CD8-positive, alpha-beta memory T cell (primary cell): ENCODE results near the gene IFFO2. TPM values are rescaled to one million over a fixed set of nuclear protein-coding genes. Genes with fewer than 3 reads are reported as not detected.

Experiments used
- CTCF ChIA-PET: fragments of 350-600 bp; sonication (Branson Sonifier 250); formaldehyde crosslinking; loops from one replicate; lab custom pipeline; 2021; ENCODE audit warnings: antibody characterized with exemption; lab: Charles Lee
- POLR2A ChIA-PET: fragments of 350-600 bp; sonication (Branson Sonifier 250); formaldehyde crosslinking; loops from one replicate; lab custom pipeline; 2021; ENCODE audit warnings: antibody characterized with exemption; lab: Charles Lee
- DNase-seq, 5 donors: peaks; one replicate each; pipeline versions ENCODE4 v3.0.0 to v3.0.0-alpha.2; 2020 to 2022; ENCODE audit warnings: mixed read lengths in 1 of 5
- H3K27ac ChIP-seq: one replicate; pipeline ENCODE4 v1.7.0; 2013; ENCODE audit warnings: low read depth, mild to moderate bottlenecking, low read length, moderate library complexity
- H3K27me3 ChIP-seq: 2 replicates; pipeline ENCODE4 v1.7.0; 2013; ENCODE audit warnings: low read length, mild to moderate bottlenecking; ENCODE audit not compliant: insufficient read depth, poor library complexity, severe bottlenecking
- H3K36me3 ChIP-seq: 2 replicates; pipeline ENCODE4 v1.7.0; 2013; ENCODE audit warnings: mild to moderate bottlenecking, low read length, moderate library complexity; ENCODE audit not compliant: insufficient read depth
- H3K4me1 ChIP-seq: 2 replicates; pipeline ENCODE4 v1.7.0; 2013; ENCODE audit warnings: mild to moderate bottlenecking, low read length, moderate library complexity; ENCODE audit not compliant: insufficient read depth
- H3K4me3 ChIP-seq: 2 replicates; pipeline ENCODE4 v1.7.0; 2013; ENCODE audit warnings: mild to moderate bottlenecking, low read length
- H3K9me3 ChIP-seq: 2 replicates; pipeline ENCODE4 v1.7.0; 2013; ENCODE audit warnings: mild to moderate bottlenecking, low read length
- H3K27ac Mint-ChIP-seq, 8 donors: one replicate each; pipeline ENCODE4 v1.8.0; 2020 to 2021; ENCODE audit warnings: mixed read lengths in 8 of 8, mild to moderate bottlenecking in 6 of 8, inconsistent platforms in 3 of 8, moderate library complexity in 3 of 8
- H3K27me3 Mint-ChIP-seq, 2 donors: one replicate each; pipeline ENCODE4 v1.8.0; 2020 to 2021; ENCODE audit warnings: mixed read lengths in 2 of 2, mild to moderate bottlenecking in 1 of 2, moderate library complexity in 1 of 2
- H3K36me3 Mint-ChIP-seq, 3 donors: one replicate each; pipeline ENCODE4 v1.8.0; 2020 to 2021; ENCODE audit warnings: mixed read lengths in 3 of 3, inconsistent platforms in 1 of 3, mild to moderate bottlenecking in 1 of 3
- H3K4me1 Mint-ChIP-seq, 3 donors: one replicate each; pipeline ENCODE4 v1.8.0; 2020 to 2021; ENCODE audit warnings: mixed read lengths in 3 of 3, inconsistent platforms in 1 of 3, mild to moderate bottlenecking in 1 of 3
- H3K4me3 Mint-ChIP-seq, 7 donors: one replicate each; pipeline ENCODE4 v1.8.0; 2020 to 2021; ENCODE audit warnings: mixed read lengths in 7 of 7, mild to moderate bottlenecking in 6 of 7, moderate library complexity in 4 of 7, inconsistent platforms in 2 of 7
- H3K9me3 Mint-ChIP-seq, 5 donors: one replicate each; pipeline ENCODE4 v1.8.0; 2020 to 2022; ENCODE audit warnings: mixed read lengths in 5 of 5, mild to moderate bottlenecking in 3 of 5, moderate library complexity in 2 of 5, inconsistent platforms in 1 of 5
- polyA plus RNA-seq: library from polyadenylated mRNA; unstranded; fragments of 300-500 nt; fragmentation: Illumina TruSeq; gene quantifications from one replicate; pipeline ENCODE4 v1.2.3, GENCODE V29; 2021
- total RNA-seq, 2 experiments: library from RNA; stranded (reverse); gene quantifications; one replicate each; pipeline ENCODE4 v1.2.3, GENCODE V29; 2021

The IFFO2 gene
- total and polyA plus RNA-seq, 3 experiments from 2014 or later = 3.2 to 37.7 (median 33.1) TPM

- Mint-ChIP-seq H3K4me1 (no peaks in the 10 kb centered on the region), H3K9me3 (no peaks in the 10 kb centered on the region), H3K36me3 (no peaks in the 10 kb centered on the region), H3K27ac (peak overlapping the region in 1 of 8 donors; percentile 24), H3K27me3 (peaks cover 2 to 9% of the 10 kb centered on the region in 2 donors), H3K4me3 (no peak overlapping the region)
- H3K9me3 ChIP-seq = no peaks in the 10 kb centered on the region
- DNase-seq = no peak
- H3K4me3 ChIP-seq = no peak overlapping the region
- H3K27me3 ChIP-seq = no peaks in the 10 kb centered on the region
- H3K27ac ChIP-seq = no peak overlapping the region
- ChIA-PET POLR2A (no interaction called here), CTCF (interaction anchor here (0.6 kb wide), 1 partner anchor 208 kb away, joined by 3 read pairs; no protein-coding TSS in a partner anchor)
- no peaks in the 10 kb centered on the region for H3K4me1 ChIP-seq
- H3K36me3 ChIP-seq = no peaks in the 10 kb centered on the region
Observed at GRCh38 chr1:18866314-18866713, 90.2 kb downstream of the IFFO2 start.

GRCh38 chr1:18865176-18865575 is 91.3 kb downstream of the IFFO2 start:
- no peaks in the 10 kb centered on the region for H3K27me3 ChIP-seq
- H3K4me1 ChIP-seq = no peaks in the 10 kb centered on the region
- no peak overlapping the region for H3K27ac ChIP-seq
- Mint-ChIP-seq H3K27me3 (peaks cover 6 to 9% of the 10 kb centered on the region in 2 donors), H3K4me3 (no peak overlapping the region), H3K4me1 (no peaks in the 10 kb centered on the region), H3K27ac (no peak overlapping the region), H3K36me3 (no peaks in the 10 kb centered on the region), H3K9me3 (no peaks in the 10 kb centered on the region)
- H3K4me3 ChIP-seq = no peak overlapping the region
- ChIA-PET CTCF (no interaction called here), POLR2A (no interaction called here)
- no peak for DNase-seq
- no peaks in the 10 kb centered on the region for H3K9me3 ChIP-seq
- H3K36me3 ChIP-seq = no peaks in the 10 kb centered on the region

GRCh38 chr1:18861590-18861989 is 94.9 kb downstream of the IFFO2 start:
- Histone ChIP-seq H3K4me1 (no peaks in the 10 kb centered on the region), H3K36me3 (no peaks in the 10 kb centered on the region), H3K9me3 (no peaks in the 10 kb centered on the region), H3K27ac (no peak overlapping the region), H3K4me3 (no peak overlapping the region), H3K27me3 (no peaks in the 10 kb centered on the region)
- POLR2A ChIA-PET = no interaction called here
- Mint-ChIP-seq H3K27ac (no peak overlapping the region), H3K36me3 (no peaks in the 10 kb centered on the region), H3K9me3 (no peaks in the 10 kb centered on the region), H3K27me3 (peaks cover 6% of the 10 kb centered on the region in 2 donors), H3K4me3 (no peak overlapping the region), H3K4me1 (no peaks in the 10 kb centered on the region)
- DNase-seq = no peak
- CTCF ChIA-PET = no interaction called here

- ChIA-PET CTCF (no interaction called here), POLR2A (no interaction called here)
- no peaks in the 10 kb centered on the region for H3K9me3 Mint-ChIP-seq
- Histone ChIP-seq H3K27ac (no peak overlapping the region), H3K9me3 (no peaks in the 10 kb centered on the region), H3K4me3 (no peak overlapping the region), H3K27me3 (no peaks in the 10 kb centered on the region), H3K4me1 (no peaks in the 10 kb centered on the region), H3K36me3 (no peaks in the 10 kb centered on the region)
- no peak overlapping the region for H3K27ac Mint-ChIP-seq
- H3K4me3 Mint-ChIP-seq = no peak overlapping the region
- H3K4me1 Mint-ChIP-seq = no peaks in the 10 kb centered on the region
- H3K27me3 Mint-ChIP-seq = peaks cover 6 to 10% of the 10 kb centered on the region in 2 donors
- H3K36me3 Mint-ChIP-seq = no peaks in the 10 kb centered on the region
- DNase-seq = no peak
Observed at GRCh38 chr1:18861082-18861481, 95.4 kb downstream of the IFFO2 start.

- DNase-seq = no peak
- Histone ChIP-seq H3K27ac (no peak within 1 kb of the TSS), H3K36me3 (no peaks in the 10 kb centered on the region), H3K27me3 (peaks cover 7% of the 10 kb centered on the region), H3K4me1 (no peaks in the 10 kb centered on the region), H3K4me3 (no peak within 1 kb of the TSS), H3K9me3 (no peaks in the 10 kb centered on the region)
- no peak within 1 kb of the TSS for H3K4me3 Mint-ChIP-seq
- no peaks in the 10 kb centered on the region for H3K9me3 Mint-ChIP-seq
- ChIA-PET CTCF (no interaction called here), POLR2A (no interaction called here)
- H3K27me3 Mint-ChIP-seq = peaks cover 10 to 20% of the 10 kb centered on the region in 2 donors
- H3K27ac Mint-ChIP-seq = no peak within 1 kb of the TSS
- no peaks in the 10 kb centered on the region for H3K4me1 Mint-ChIP-seq
- no peaks in the 10 kb centered on the region for H3K36me3 Mint-ChIP-seq
Observed at GRCh38 chr1:18859560-18859959, 96.9 kb downstream of the IFFO2 start, which contains the start of gene TAS1R2. TAS1R2 (minus strand) TSS chr1:18859660; CDS start chr1:18859660, 0 bp downstream.

- Mint-ChIP-seq H3K36me3 (no peaks in the 10 kb centered on the region), H3K27ac (no peak overlapping the region), H3K4me3 (no peak overlapping the region), H3K9me3 (no peaks in the 10 kb centered on the region), H3K4me1 (no peaks in the 10 kb centered on the region), H3K27me3 (peaks cover 10 to 20% of the 10 kb centered on the region in 2 donors)
- Histone ChIP-seq H3K4me3 (no peak overlapping the region), H3K36me3 (no peaks in the 10 kb centered on the region), H3K9me3 (no peaks in the 10 kb centered on the region), H3K4me1 (no peaks in the 10 kb centered on the region), H3K27ac (no peak overlapping the region), H3K27me3 (peaks cover 7% of the 10 kb centered on the region)
- POLR2A ChIA-PET = no interaction called here
- no peak for DNase-seq
- CTCF ChIA-PET = no interaction called here
Observed at GRCh38 chr1:18858070-18858688, 98.3 kb downstream of the IFFO2 start.

GRCh38 chr1:18856435-18856834 is 100.0 kb downstream of the IFFO2 start:
- CTCF ChIA-PET = no interaction called here

GRCh38 chr1:18855573-18855972 is 100.9 kb downstream of the IFFO2 start:
- H3K4me3 ChIP-seq = no peak overlapping the region
- peaks cover 7% of the 10 kb centered on the region for H3K27me3 ChIP-seq
- no peaks in the 10 kb centered on the region for H3K9me3 Mint-ChIP-seq
- H3K4me1 Mint-ChIP-seq = no peaks in the 10 kb centered on the region
- H3K27me3 Mint-ChIP-seq = peaks cover 7 to 20% of the 10 kb centered on the region in 2 donors
- no peak overlapping the region for H3K4me3 Mint-ChIP-seq
- H3K27ac Mint-ChIP-seq = no peak overlapping the region
- POLR2A ChIA-PET = no interaction called here
- H3K36me3 ChIP-seq = no peaks in the 10 kb centered on the region
- no peaks in the 10 kb centered on the region for H3K9me3 ChIP-seq
- no peaks in the 10 kb centered on the region for H3K36me3 Mint-ChIP-seq
- CTCF ChIA-PET = no interaction called here
- no peaks in the 10 kb centered on the region for H3K4me1 ChIP-seq
- no peak for DNase-seq
- H3K27ac ChIP-seq = no peak overlapping the region

More at GRCh38 chr1:18856435-18856834, 100.0 kb downstream of the IFFO2 start:
- H3K9me3 ChIP-seq = no peaks in the 10 kb centered on the region
- Mint-ChIP-seq H3K27ac (no peak overlapping the region), H3K36me3 (no peaks in the 10 kb centered on the region), H3K27me3 (peaks cover 10 to 20% of the 10 kb centered on the region in 2 donors), H3K9me3 (no peaks in the 10 kb centered on the region), H3K4me1 (no peaks in the 10 kb centered on the region), H3K4me3 (no peak overlapping the region)
- H3K36me3 ChIP-seq = no peaks in the 10 kb centered on the region
- no peak for DNase-seq
- H3K4me1 ChIP-seq = no peaks in the 10 kb centered on the region
- no peak overlapping the region for H3K27ac ChIP-seq
- POLR2A ChIA-PET = no interaction called here
- H3K27me3 ChIP-seq = peaks cover 7% of the 10 kb centered on the region
- H3K4me3 ChIP-seq = no peak overlapping the region
